Lung (tissue), 12 donors: ENCODE data around the gene FAM83F. TPM values are rescaled to one million over a fixed set of nuclear protein-coding genes. Genes with fewer than 3 reads are reported as not detected.

Source experiments
- ATAC-seq: fragments of 200-7000 bp; cut with Tn5 transposase; one replicate; pipeline ENCODE4 v1.9.1; 2020; ENCODE audit warnings: moderate number of reproducible peaks; ENCODE audit not compliant: insufficient read depth, low FRiP score
- DNase-seq, 3 donors: peaks; one replicate each; pipeline ENCODE4 v3.0.0-alpha.2; 2013 to 2017
- H3K27ac ChIP-seq, 2 donors: one replicate each; pipeline ENCODE4 v1.5.1; 2013; ENCODE audit warnings: mild to moderate bottlenecking in 2 of 2, moderate library complexity in 2 of 2, control low read depth in 1 of 2, inconsistent platforms in 1 of 2, low read depth in 1 of 2, low read length in 1 of 2
- H3K27me3 ChIP-seq, 3 donors: one replicate each; pipeline ENCODE4 v1.5.1; 2013; ENCODE audit warnings: low read length in 2 of 3; ENCODE audit not compliant: control insufficient read depth in 3 of 3, insufficient read depth in 3 of 3
- H3K36me3 ChIP-seq, 4 donors: one replicate each; pipeline ENCODE4 v1.5.1; 2013; ENCODE audit warnings: low read length in 4 of 4, mild to moderate bottlenecking in 1 of 4, moderate library complexity in 1 of 4; ENCODE audit not compliant: control insufficient read depth in 4 of 4, insufficient read depth in 4 of 4
- H3K4me1 ChIP-seq, 5 donors: one replicate each; pipeline ENCODE4 v1.5.1; 2013; ENCODE audit warnings: low read length in 5 of 5, mild to moderate bottlenecking in 2 of 5, moderate library complexity in 1 of 5; ENCODE audit not compliant: control insufficient read depth in 5 of 5, insufficient read depth in 5 of 5
- H3K4me3 ChIP-seq: one replicate; pipeline ENCODE4 v1.5.1; 2013; ENCODE audit warnings: mild to moderate bottlenecking, control low read depth, moderate library complexity
- H3K9ac ChIP-seq, 2 donors: one replicate each; pipeline ENCODE4 v1.5.1; 2013; ENCODE audit warnings: low read length in 2 of 2, control low read depth in 1 of 2; ENCODE audit not compliant: insufficient read depth in 1 of 2
- H3K9me3 ChIP-seq, 4 donors: one replicate each; pipeline ENCODE4 v1.5.1; 2013; ENCODE audit warnings: low read length in 3 of 4, mild to moderate bottlenecking in 1 of 4, moderate library complexity in 1 of 4; ENCODE audit not compliant: control insufficient read depth in 4 of 4, insufficient read depth in 3 of 4
- CTCF ChIP-seq: IDR thresholded peaks from 2 replicates; pipeline ENCODE4 v1.5.1; 2012; ENCODE audit warnings: mild to moderate bottlenecking; ENCODE audit errors: control extremely low read depth, extremely low read depth
- WGBS, 2 donors: extraction: QIAGEN DNeasy Blood & Tissue Kit; methylation state at CpG; one replicate each; pipeline ENCODE4 v1.1.7; 2013; 5-methylcytosine and 5-hydroxymethylcytosine counted together
- polyA plus RNA-seq, 2 donors: library from polyadenylated mRNA; stranded (reverse); fragments of 200-250 nt; gene quantifications; one replicate each; pipeline ENCODE4 v1.2.1, GENCODE V29; 2013
- total RNA-seq, 2 donors: library from RNA; depleted of rRNA in 1 of 2; stranded (reverse); fragments of >200 nt in 1 of 2; gene quantifications; one replicate each; pipeline ENCODE4 v1.2.1, GENCODE V29; 2014 to 2021
- donor health status: control.
- donor health status: control.
- donor health status: Bipolar disorder and iron deficiency.
- donor health status: healthy.
- donor health status: DM: yes; HTN: yes; CAD: no.

Gene FAM83F
- total and polyA plus RNA-seq, 4 donors, result 0.53 to 3.0 (median 0.94) TPM

- H3K9me3 ChIP-seq, result no peaks in the 10 kb centered on the region
- 20 to 27% methylated on average over 20 of the region's 20 CpGs for WGBS, 2 donors
- peaks cover 0 to 7% (median 2%) of the 10 kb centered on the region in 5 donors for H3K4me1 ChIP-seq
- peaks cover 0 to 57% (median 36%) of the 10 kb centered on the region in 3 donors for H3K27me3 ChIP-seq
- no peaks in the 10 kb centered on the region for H3K36me3 ChIP-seq
- no peak overlapping the region for H3K9ac ChIP-seq
- ATAC-seq, result no peak
- H3K27ac ChIP-seq, result no peak overlapping the region
- no peak for TF ChIP-seq CTCF
- H3K4me3 ChIP-seq, result no peak overlapping the region
- DNase-seq, result no peak
These were observed 651 bp upstream of the FAM83F start for GRCh38 chr22:39994041-39994565.

- peaks cover 0 to 50% (median 36%) of the 10 kb centered on the region in 3 donors for H3K27me3 ChIP-seq
- TF ChIP-seq CTCF, result no peak
- no peak overlapping the region for H3K27ac ChIP-seq
- no peak overlapping the region for H3K4me3 ChIP-seq
- no peaks in the 10 kb centered on the region for H3K36me3 ChIP-seq
- peaks cover 0 to 7% (median 2%) of the 10 kb centered on the region in 5 donors for H3K4me1 ChIP-seq
- no peak overlapping the region for H3K9ac ChIP-seq
- WGBS, 2 donors, result 56 to 67% methylated on average over 35 of the region's 35 CpGs
- ATAC-seq, result no peak
- H3K9me3 ChIP-seq, result no peaks in the 10 kb centered on the region
- DNase-seq, result no peak
These were observed 869 bp downstream of the FAM83F start for GRCh38 chr22:39995393-39996252.

- DNase-seq (no peak), ATAC-seq (no peak)
- TF ChIP-seq CTCF, result no peak
- Histone ChIP-seq H3K9me3 (no peaks in the 10 kb centered on the region), H3K36me3 (no peaks in the 10 kb centered on the region), H3K4me3 (no peak overlapping the region), H3K9ac (no peak overlapping the region), H3K4me1 (peaks cover 0 to 7% (median 2%) of the 10 kb centered on the region in 5 donors), H3K27ac (no peak overlapping the region), H3K27me3 (peaks cover 0 to 39% (median 31%) of the 10 kb centered on the region in 3 donors)
- WGBS, 2 donors, result 84 to 90% methylated on average over 3 of the region's 3 CpGs
These were observed 2.0 kb downstream of the FAM83F start for GRCh38 chr22:39996732-39997131.
